HG03135 (cell line): ENCODE measurements around the gene ANXA7.
"Not testable (repeated sequence)": the region's sequence is repeated elsewhere in the genome, so short reads cannot be mapped to it uniquely, and the experiment has no call there.

Experiments used
- ATAC-seq: cut with Tn5 transposase; IDR thresholded peaks from one replicate; pipeline ENCODE4 v1.9.1; 2021; ENCODE audit warnings: mild to moderate bottlenecking, moderate library complexity; ENCODE audit not compliant: unreplicated experiment

ANXA7 gene

GRCh38 chr10:73408978-73409521, 4.8 kb downstream of the ANXA7 start:
- ATAC-seq = no peak

GRCh38 chr10:73408061-73408460, 5.8 kb downstream of the ANXA7 start:
- no peak for ATAC-seq

- no peak for ATAC-seq
These were observed 6.4 kb downstream of the ANXA7 start for GRCh38 chr10:73407495-73407894.

- ATAC-seq = no peak
These were observed 7.0 kb downstream of the ANXA7 start for GRCh38 chr10:73406846-73407245.

GRCh38 chr10:73405556-73405955, 8.3 kb downstream of the ANXA7 start:
- no peak for ATAC-seq

GRCh38 chr10:73404690-73405089, 9.2 kb downstream of the ANXA7 start:
- ATAC-seq = no peak

GRCh38 chr10:73401636-73402035, 12.2 kb downstream of the ANXA7 start:
- no peak for ATAC-seq

GRCh38 chr10:73399063-73399462, 14.8 kb downstream of the ANXA7 start:
- no peak for ATAC-seq

- no peak for ATAC-seq
These were observed 15.8 kb downstream of the ANXA7 start for GRCh38 chr10:73398024-73398423.

- ATAC-seq = not testable (repeated sequence)
These were observed 19.5 kb downstream of the ANXA7 start for GRCh38 chr10:73394325-73394724.

GRCh38 chr10:73388228-73388627, 25.6 kb downstream of the ANXA7 start:
- no peak for ATAC-seq

- no peak for ATAC-seq
These were observed 27.3 kb downstream of the ANXA7 start for GRCh38 chr10:73386583-73386982.

GRCh38 chr10:73379064-73379748, 34.7 kb downstream of the ANXA7 start:
- peak; percentile 59 for ATAC-seq

GRCh38 chr10:73376679-73377078, 37.2 kb downstream of the ANXA7 start:
- no peak for ATAC-seq

GRCh38 chr10:73368238-73368637, 45.6 kb downstream of the ANXA7 start:
- ATAC-seq = no peak

- ATAC-seq = peak; percentile 63
These were observed 47.2 kb downstream of the ANXA7 start for GRCh38 chr10:73366381-73367298.

- ATAC-seq = no peak
These were observed 48.9 kb downstream of the ANXA7 start for GRCh38 chr10:73364964-73365363.

- no peak for ATAC-seq
These were observed 54.4 kb downstream of the ANXA7 start for GRCh38 chr10:73359492-73359891.

- ATAC-seq = peak; percentile 93
These were observed 55.3 kb downstream of the ANXA7 start, which contains the start of gene CFAP70 for GRCh38 chr10:73358331-73359279. Gene CFAP70, minus strand, starts transcription at chr10:73358864. Its CDS starts 4,068 bp downstream, at chr10:73354796.

- ATAC-seq = no peak
These were observed 56.0 kb downstream of the ANXA7 start for GRCh38 chr10:73357821-73358220.

GRCh38 chr10:73357166-73357565, 56.7 kb downstream of the ANXA7 start:
- ATAC-seq = no peak
